Activated naive CD8-positive, alpha-beta T cell (primary cell): ENCODE data around the gene LILRB4.
"Not testable (repeated sequence)": the region's sequence is repeated elsewhere in the genome, so short reads cannot be mapped to it uniquely, and the experiment has no call there.

ENCODE experiments used
- H3K27ac Mint-ChIP-seq: one replicate; pipeline ENCODE4 v1.8.0; 2021; ENCODE audit warnings: mixed read lengths
- H3K27me3 Mint-ChIP-seq: one replicate; pipeline ENCODE4 v1.8.0; 2021; ENCODE audit warnings: mixed read lengths
- H3K36me3 Mint-ChIP-seq: one replicate; pipeline ENCODE4 v1.8.0; 2021; ENCODE audit warnings: mixed read lengths
- H3K4me1 Mint-ChIP-seq: one replicate; pipeline ENCODE4 v1.8.0; 2021; ENCODE audit warnings: low read depth, mixed read lengths
- H3K4me3 Mint-ChIP-seq: one replicate; pipeline ENCODE4 v1.8.0; 2021; ENCODE audit warnings: mild to moderate bottlenecking, mixed read lengths
- H3K9me3 Mint-ChIP-seq: one replicate; pipeline ENCODE4 v1.8.0; 2021; ENCODE audit warnings: low read depth, mixed read lengths

Gene LILRB4

GRCh38 chr19:54697716-54698115 is 34.9 kb downstream of the LILRB4 start:
- not testable (repeated sequence) for H3K4me3 Mint-ChIP-seq, H3K4me1 Mint-ChIP-seq, H3K27ac Mint-ChIP-seq, H3K36me3 Mint-ChIP-seq, H3K9me3 Mint-ChIP-seq
- H3K27me3 Mint-ChIP-seq: peaks cover 30% of the 10 kb centered on the region

GRCh38 chr19:54704928-54705327 is 42.1 kb downstream of the LILRB4 start:
- H3K9me3 Mint-ChIP-seq: peaks cover 7% of the 10 kb centered on the region
- H3K4me1 Mint-ChIP-seq: peaks cover 4% of the 10 kb centered on the region
- no peak overlapping the region for H3K4me3 Mint-ChIP-seq
- peaks cover 22% of the 10 kb centered on the region for H3K27me3 Mint-ChIP-seq
- no peaks in the 10 kb centered on the region for H3K36me3 Mint-ChIP-seq
- no peak overlapping the region for H3K27ac Mint-ChIP-seq

GRCh38 chr19:54707962-54708361 is 45.2 kb downstream of the LILRB4 start:
- Mint-ChIP-seq H3K4me3 (no peak overlapping the region), H3K4me1 (peaks cover 5% of the 10 kb centered on the region), H3K27ac (no peak overlapping the region)

GRCh38 chr19:54708781-54709180 is 46.0 kb downstream of the LILRB4 start:
- Mint-ChIP-seq H3K4me1 (peaks cover 5% of the 10 kb centered on the region), H3K9me3 (peaks cover 4% of the 10 kb centered on the region), H3K27ac (no peak overlapping the region), H3K36me3 (no peaks in the 10 kb centered on the region), H3K4me3 (no peak overlapping the region), H3K27me3 (peaks cover 14% of the 10 kb centered on the region)

More at GRCh38 chr19:54707962-54708361, 45.2 kb downstream of the LILRB4 start:
- Mint-ChIP-seq H3K36me3 (no peaks in the 10 kb centered on the region), H3K9me3 (peaks cover 7% of the 10 kb centered on the region), H3K27me3 (peaks cover 9% of the 10 kb centered on the region)

- no peak overlapping the region for H3K27ac Mint-ChIP-seq
- peaks cover 14% of the 10 kb centered on the region for H3K27me3 Mint-ChIP-seq
Observed at GRCh38 chr19:54709212-54709948, 46.6 kb downstream of the LILRB4 start.

GRCh38 chr19:54709956-54710355 is 47.2 kb downstream of the LILRB4 start:
- H3K27ac Mint-ChIP-seq, H3K9me3 Mint-ChIP-seq, H3K4me3 Mint-ChIP-seq, H3K4me1 Mint-ChIP-seq, H3K36me3 Mint-ChIP-seq: not testable (repeated sequence)
- peaks cover 14% of the 10 kb centered on the region for H3K27me3 Mint-ChIP-seq

More at GRCh38 chr19:54709212-54709948, 46.6 kb downstream of the LILRB4 start:
- no peaks in the 10 kb centered on the region for H3K36me3 Mint-ChIP-seq
- H3K4me1 Mint-ChIP-seq: peaks cover 5% of the 10 kb centered on the region
- H3K9me3 Mint-ChIP-seq: no peaks in the 10 kb centered on the region
- H3K4me3 Mint-ChIP-seq: no peak overlapping the region
